ENCODE measurements around the gene FURIN.

DNA sequence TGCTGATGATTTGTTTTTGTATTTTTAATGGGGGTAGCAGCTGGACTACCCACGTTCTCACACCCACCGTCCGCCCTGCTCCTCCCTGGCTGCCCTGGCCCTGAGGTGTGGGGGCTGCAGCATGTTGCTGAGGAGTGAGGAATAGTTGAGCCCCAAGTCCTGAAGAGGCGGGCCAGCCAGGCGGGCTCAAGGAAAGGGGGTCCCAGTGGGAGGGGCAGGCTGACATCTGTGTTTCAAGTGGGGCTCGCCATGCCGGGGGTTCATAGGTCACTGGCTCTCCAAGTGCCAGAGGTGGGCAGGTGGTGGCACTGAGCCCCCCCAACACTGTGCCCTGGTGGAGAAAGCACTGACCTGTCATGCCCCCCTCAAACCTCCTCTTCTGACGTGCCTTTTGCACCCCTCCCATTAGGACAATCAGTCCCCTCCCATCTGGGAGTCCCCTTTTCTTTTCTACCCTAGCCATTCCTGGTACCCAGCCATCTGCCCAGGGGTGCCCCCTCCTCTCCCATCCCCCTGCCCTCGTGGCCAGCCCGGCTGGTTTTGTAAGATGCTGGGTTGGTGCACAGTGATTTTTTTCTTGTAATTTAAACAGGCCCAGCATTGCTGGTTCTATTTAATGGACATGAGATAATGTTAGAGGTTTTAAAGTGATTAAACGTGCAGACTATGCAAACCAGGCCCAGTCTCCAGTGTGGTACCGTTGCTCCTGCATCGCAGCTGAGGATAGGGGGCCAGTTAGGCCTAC is 14.6 kb downstream of the FURIN start:
- TF ChIP-seq, protein P1, sequence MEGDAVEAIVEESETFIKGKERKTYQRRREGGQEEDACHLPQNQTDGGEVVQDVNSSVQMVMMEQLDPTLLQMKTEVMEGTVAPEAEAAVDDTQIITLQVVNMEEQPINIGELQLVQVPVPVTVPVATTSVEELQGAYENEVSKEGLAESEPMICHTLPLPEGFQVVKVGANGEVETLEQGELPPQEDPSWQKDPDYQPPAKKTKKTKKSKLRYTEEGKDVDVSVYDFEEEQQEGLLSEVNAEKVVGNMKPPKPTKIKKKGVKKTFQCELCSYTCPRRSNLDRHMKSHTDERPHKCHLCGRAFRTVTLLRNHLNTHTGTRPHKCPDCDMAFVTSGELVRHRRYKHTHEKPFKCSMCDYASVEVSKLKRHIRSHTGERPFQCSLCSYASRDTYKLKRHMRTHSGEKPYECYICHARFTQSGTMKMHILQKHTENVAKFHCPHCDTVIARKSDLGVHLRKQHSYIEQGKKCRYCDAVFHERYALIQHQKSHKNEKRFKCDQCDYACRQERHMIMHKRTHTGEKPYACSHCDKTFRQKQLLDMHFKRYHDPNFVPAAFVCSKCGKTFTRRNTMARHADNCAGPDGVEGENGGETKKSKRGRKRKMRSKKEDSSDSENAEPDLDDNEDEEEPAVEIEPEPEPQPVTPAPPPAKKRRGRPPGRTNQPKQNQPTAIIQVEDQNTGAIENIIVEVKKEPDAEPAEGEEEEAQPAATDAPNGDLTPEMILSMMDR (IDR thresholded peaks at IDR 0.05 in 2 of 3, conservative IDR thresholded peaks at IDR 0.05 in 1 of 3; ENCODE audit: insufficient read depth in 2 of 3, low read depth in 1 of 3, low read length in 3 of 3), result no peak
- TF ChIP-seq POLR2AphosphoS2 (IDR thresholded peaks at IDR 0.05; ENCODE audit: low read length), result peak; percentile 24; the same call in 1 of the 2 replicates
- TF ChIP-seq KAT7 (CRISPR knock-in tag; IDR thresholded peaks at IDR 0.05; ENCODE audit: borderline replicate concordance), result no peak
- TF ChIP-seq, protein P2, sequence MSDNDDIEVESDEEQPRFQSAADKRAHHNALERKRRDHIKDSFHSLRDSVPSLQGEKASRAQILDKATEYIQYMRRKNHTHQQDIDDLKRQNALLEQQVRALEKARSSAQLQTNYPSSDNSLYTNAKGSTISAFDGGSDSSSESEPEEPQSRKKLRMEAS (CRISPR knock-in tag; IDR thresholded peaks at IDR 0.05), result no peak
- TF ChIP-seq, protein P3, sequence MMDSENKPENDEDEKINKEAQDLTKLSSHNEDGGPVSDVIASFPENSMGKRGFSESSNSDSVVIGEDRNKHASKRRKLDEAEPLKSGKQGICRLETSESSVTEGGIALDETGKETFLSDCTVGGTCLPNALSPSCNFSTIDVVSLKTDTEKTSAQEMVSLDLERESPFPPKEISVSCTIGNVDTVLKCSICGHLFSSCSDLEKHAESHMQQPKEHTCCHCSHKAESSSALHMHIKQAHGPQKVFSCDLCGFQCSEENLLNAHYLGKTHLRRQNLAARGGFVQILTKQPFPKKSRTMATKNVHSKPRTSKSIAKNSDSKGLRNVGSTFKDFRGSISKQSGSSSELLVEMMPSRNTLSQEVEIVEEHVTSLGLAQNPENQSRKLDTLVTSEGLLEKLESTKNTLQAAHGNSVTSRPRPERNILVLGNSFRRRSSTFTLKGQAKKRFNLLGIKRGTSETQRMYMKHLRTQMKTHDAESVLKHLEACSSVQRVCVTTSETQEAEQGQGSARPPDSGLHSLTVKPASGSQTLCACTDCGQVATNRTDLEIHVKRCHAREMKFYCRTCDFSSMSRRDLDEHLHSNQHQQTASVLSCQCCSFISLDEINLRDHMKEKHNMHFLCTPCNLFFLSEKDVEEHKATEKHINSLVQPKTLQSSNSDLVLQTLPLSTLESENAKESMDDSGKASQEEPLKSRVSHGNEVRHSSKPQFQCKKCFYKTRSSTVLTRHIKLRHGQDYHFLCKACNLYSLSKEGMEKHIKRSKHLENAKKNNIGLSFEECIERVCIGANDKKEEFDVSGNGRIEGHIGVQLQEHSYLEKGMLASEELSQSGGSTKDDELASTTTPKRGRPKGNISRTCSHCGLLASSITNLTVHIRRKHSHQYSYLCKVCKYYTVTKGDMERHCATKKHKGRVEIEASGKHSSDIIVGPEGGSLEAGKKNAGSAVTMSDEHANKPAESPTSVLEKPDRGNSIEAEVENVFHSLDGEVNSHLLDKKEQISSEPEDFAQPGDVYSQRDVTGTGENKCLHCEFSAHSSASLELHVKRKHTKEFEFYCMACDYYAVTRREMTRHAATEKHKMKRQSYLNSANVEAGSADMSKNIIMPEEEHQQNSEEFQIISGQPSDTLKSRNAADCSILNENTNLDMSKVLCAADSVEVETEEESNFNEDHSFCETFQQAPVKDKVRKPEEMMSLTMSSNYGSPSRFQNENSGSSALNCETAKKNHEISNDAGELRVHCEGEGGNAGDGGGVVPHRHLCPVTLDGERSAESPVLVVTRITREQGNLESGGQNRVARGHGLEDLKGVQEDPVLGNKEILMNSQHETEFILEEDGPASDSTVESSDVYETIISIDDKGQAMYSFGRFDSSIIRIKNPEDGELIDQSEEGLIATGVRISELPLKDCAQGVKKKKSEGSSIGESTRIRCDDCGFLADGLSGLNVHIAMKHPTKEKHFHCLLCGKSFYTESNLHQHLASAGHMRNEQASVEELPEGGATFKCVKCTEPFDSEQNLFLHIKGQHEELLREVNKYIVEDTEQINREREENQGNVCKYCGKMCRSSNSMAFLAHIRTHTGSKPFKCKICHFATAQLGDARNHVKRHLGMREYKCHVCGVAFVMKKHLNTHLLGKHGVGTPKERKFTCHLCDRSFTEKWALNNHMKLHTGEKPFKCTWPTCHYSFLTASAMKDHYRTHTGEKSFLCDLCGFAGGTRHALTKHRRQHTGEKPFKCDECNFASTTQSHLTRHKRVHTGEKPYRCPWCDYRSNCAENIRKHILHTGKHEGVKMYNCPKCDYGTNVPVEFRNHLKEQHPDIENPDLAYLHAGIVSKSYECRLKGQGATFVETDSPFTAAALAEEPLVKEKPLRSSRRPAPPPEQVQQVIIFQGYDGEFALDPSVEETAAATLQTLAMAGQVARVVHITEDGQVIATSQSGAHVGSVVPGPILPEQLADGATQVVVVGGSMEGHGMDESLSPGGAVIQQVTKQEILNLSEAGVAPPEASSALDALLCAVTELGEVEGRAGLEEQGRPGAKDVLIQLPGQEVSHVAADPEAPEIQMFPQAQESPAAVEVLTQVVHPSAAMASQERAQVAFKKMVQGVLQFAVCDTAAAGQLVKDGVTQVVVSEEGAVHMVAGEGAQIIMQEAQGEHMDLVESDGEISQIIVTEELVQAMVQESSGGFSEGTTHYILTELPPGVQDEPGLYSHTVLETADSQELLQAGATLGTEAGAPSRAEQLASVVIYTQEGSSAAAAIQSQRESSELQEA (IDR thresholded peaks at IDR 0.05; ENCODE audit: low read depth), result no peak
- no peak for TF ChIP-seq POLR2A (conservative IDR thresholded peaks at IDR 0.05)
- TF ChIP-seq ZNF354B (CRISPR knock-in tag; IDR thresholded peaks at IDR 0.05), result no peak
- no peak for TF ChIP-seq ZNF75A (CRISPR knock-in tag; IDR thresholded peaks at IDR 0.05)
- no peak for TF ChIP-seq ZKSCAN1 (IDR thresholded peaks at IDR 0.05; ENCODE audit: low read depth, low read length)
- TF ChIP-seq SRF (CRISPR knock-in tag; IDR thresholded peaks at IDR 0.05), result no peak
- no peak for TF ChIP-seq GTF2A2 (tag; IDR thresholded peaks at IDR 0.05)
- TF ChIP-seq EP300 (IDR thresholded peaks at IDR 0.05; ENCODE audit: low read length), result no peak

All from K562 (cell line).